ENCODE measurements around the gene TASP1.

Gene TASP1

GRCh38 chr20:13340088-13340487 is 298.6 kb downstream of the TASP1 start:
- no peak for DNase-seq

Measured in CD4-positive, alpha-beta T cell treated with Interleukin-17A for 4 hours (primary cell).